ENCODE measurements around the gene KCNJ6.

DNA sequence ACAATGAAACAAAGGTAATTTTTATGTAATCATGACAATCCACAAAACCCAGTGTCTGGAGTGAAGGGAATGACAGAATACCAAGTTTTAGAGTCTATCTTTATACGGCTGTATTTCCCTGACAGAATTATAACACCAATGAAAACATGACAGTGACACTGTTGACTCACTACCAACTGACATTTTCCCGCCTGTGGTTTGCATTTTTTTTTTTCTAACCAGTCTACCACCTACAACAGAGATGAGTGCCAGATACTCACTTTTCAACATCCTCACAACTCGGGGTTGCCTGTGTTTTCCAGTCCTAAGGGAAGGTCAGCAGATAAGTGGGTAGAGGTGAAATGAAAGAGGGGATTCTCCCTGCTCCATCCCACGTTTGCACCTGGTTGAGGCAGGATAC, 118.9 kb downstream of the KCNJ6 start:
- TF ChIP-seq EZH2 (IDR thresholded peaks at IDR 0.05; ENCODE audit: borderline replicate concordance) (no peak), CTCF (IDR thresholded peaks at IDR 0.05; ENCODE audit: poor library complexity) (no peak), EZH2phosphoT487 (IDR thresholded peaks at IDR 0.05; ENCODE audit: low read depth, severe bottlenecking, unreplicated experiment) (no peak)

Data from hepatocyte (in vitro differentiated cells).